ENCODE measurements around the gene ADAMTSL1. TPM values are rescaled to one million over a fixed set of nuclear protein-coding genes. Genes with fewer than 3 reads are reported as not detected.

ADAMTSL1 gene
- total RNA-seq, 1 experiment from 2014 or later: 1.2 TPM

DNA sequence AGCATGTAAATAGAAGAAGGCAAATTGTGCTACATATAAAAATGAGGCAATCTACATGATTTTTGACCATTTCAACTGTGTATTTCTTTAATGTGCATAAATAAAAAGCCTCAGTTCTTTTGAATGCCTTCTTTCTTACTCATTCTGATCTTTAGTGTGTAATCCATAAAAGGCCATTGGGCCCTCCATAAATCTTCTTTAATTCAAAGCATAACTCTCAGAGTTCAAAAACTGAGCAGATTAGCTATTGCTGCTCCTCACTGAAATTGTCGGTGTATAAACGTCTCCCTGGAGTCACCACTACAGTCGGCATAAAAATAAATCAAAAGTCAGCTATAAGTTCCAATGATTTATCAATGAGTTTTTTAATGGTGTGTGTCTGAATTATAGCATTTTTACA, 45.3 kb upstream of the ADAMTSL1 start:
- H2BK5ac ChIP-seq (ENCODE audit: insufficient read length, low read length): no peak overlapping the region
- H3K27ac ChIP-seq (ENCODE audit: insufficient read length, low read depth, low read length): no peak overlapping the region
- no peaks in the 10 kb centered on the region for H3K9me3 ChIP-seq (ENCODE audit: control insufficient read depth, low read depth, low read length)
- H3K4me3 Mint-ChIP-seq: no peak overlapping the region
- no peak overlapping the region for H4K5ac ChIP-seq (ENCODE audit: insufficient read length, low read depth, low read length)
- no peaks in the 10 kb centered on the region for H3K23me2 ChIP-seq (ENCODE audit: insufficient read length, low read depth, low read length, poor library complexity, severe bottlenecking)
- H3K4me1 Mint-ChIP-seq: no peaks in the 10 kb centered on the region
- no peaks in the 10 kb centered on the region for H3K79me1 ChIP-seq (ENCODE audit: insufficient read depth, low read depth, low read length, poor library complexity, severe bottlenecking)
- no peak overlapping the region for H3K14ac ChIP-seq (ENCODE audit: insufficient read depth, low read length)
- H3K27me3 Mint-ChIP-seq (ENCODE audit: low read depth): no peaks in the 10 kb centered on the region
- H3K56ac ChIP-seq (ENCODE audit: insufficient read length, low read depth, low read length): no peak overlapping the region
- no peak overlapping the region for H3K9ac ChIP-seq (ENCODE audit: extremely low read depth, insufficient read length, low read length)
- no peak overlapping the region for H2BK12ac ChIP-seq (ENCODE audit: insufficient read length, low read depth, low read length)
- no peak overlapping the region for H3K4me2 ChIP-seq (ENCODE audit: insufficient read depth, insufficient read length, low read length)
- TF ChIP-seq, protein P1, sequence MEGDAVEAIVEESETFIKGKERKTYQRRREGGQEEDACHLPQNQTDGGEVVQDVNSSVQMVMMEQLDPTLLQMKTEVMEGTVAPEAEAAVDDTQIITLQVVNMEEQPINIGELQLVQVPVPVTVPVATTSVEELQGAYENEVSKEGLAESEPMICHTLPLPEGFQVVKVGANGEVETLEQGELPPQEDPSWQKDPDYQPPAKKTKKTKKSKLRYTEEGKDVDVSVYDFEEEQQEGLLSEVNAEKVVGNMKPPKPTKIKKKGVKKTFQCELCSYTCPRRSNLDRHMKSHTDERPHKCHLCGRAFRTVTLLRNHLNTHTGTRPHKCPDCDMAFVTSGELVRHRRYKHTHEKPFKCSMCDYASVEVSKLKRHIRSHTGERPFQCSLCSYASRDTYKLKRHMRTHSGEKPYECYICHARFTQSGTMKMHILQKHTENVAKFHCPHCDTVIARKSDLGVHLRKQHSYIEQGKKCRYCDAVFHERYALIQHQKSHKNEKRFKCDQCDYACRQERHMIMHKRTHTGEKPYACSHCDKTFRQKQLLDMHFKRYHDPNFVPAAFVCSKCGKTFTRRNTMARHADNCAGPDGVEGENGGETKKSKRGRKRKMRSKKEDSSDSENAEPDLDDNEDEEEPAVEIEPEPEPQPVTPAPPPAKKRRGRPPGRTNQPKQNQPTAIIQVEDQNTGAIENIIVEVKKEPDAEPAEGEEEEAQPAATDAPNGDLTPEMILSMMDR (conservative IDR thresholded peaks at IDR 0.05): no peak
- no peak for DNase-seq
- no peaks in the 10 kb centered on the region for H3K36me3 Mint-ChIP-seq (ENCODE audit: insufficient read depth in 1 of 3, low read depth in 3 of 3)
- no peak overlapping the region for H3T11ph ChIP-seq (ENCODE audit: low read length)
- H3K23ac ChIP-seq (ENCODE audit: insufficient read length, low read depth, low read length): no peak overlapping the region
- H3K27ac Mint-ChIP-seq: no peak overlapping the region
- no peaks in the 10 kb centered on the region for H3K27me3 ChIP-seq (ENCODE audit: insufficient read depth, low read length)
- no peak overlapping the region for H2BK15ac ChIP-seq (ENCODE audit: low read depth, low read length)
- no peak overlapping the region for H2BK20ac ChIP-seq (ENCODE audit: low read depth, low read length, poor library complexity, severe bottlenecking)
- no peak overlapping the region for H2AK5ac ChIP-seq (ENCODE audit: insufficient read length, low read length)
- no peaks in the 10 kb centered on the region for H3K79me2 ChIP-seq (ENCODE audit: insufficient read depth, low read length)
- WGBS (ENCODE audit: extremely low coverage, insufficient read length, low lambda C conversion rate): no CpG with 5 or more reads among the region's 3 CpGs
- H4K20me1 ChIP-seq (ENCODE audit: control insufficient read depth, insufficient read depth, insufficient read length): no peaks in the 10 kb centered on the region
- H3K4ac ChIP-seq (ENCODE audit: low read depth, low read length): no peak overlapping the region
- no peaks in the 10 kb centered on the region for H3K9me3 Mint-ChIP-seq
- H2AFZ ChIP-seq (ENCODE audit: low read length): no peak overlapping the region
- H3K18ac ChIP-seq (ENCODE audit: insufficient read length, low read depth, low read length): no peak overlapping the region
- H4K91ac ChIP-seq (ENCODE audit: insufficient read length, low read depth, low read length): no peak overlapping the region
- no peak overlapping the region for H4K8ac ChIP-seq (replicated peaks; ENCODE audit: insufficient read length, low read depth, low read length)
- no peaks in the 10 kb centered on the region for H3K4me1 ChIP-seq (ENCODE audit: insufficient read depth, low read length)
- no peak overlapping the region for H2BK120ac ChIP-seq (ENCODE audit: low read depth, low read length, poor library complexity, severe bottlenecking)

All from H9 (cell line).